HG02610 (cell line): ENCODE data around the gene TMBIM6.

Source experiments
- ATAC-seq: cut with Tn5 transposase; IDR thresholded peaks from one replicate; pipeline ENCODE4 v1.9.1; 2021; ENCODE audit warnings: mild to moderate bottlenecking, moderate library complexity; ENCODE audit not compliant: unreplicated experiment

Gene TMBIM6

GRCh38 chr12:49796155-49796554 lies 54.8 kb downstream of the TMBIM6 start:
- ATAC-seq = no peak

GRCh38 chr12:49796606-49797448 lies 55.5 kb downstream of the TMBIM6 start:
- ATAC-seq = no peak

- ATAC-seq = no peak
These were observed 56.1 kb downstream of the TMBIM6 start for GRCh38 chr12:49797449-49797776.

GRCh38 chr12:49798248-49798647 lies 56.9 kb downstream of the TMBIM6 start:
- no peak for ATAC-seq

- ATAC-seq = no peak
These were observed 57.6 kb downstream of the TMBIM6 start for GRCh38 chr12:49798934-49799333.

- ATAC-seq = no peak
These were observed 59.2 kb downstream of the TMBIM6 start for GRCh38 chr12:49800421-49801140.

GRCh38 chr12:49801141-49802063 lies 60.0 kb downstream of the TMBIM6 start:
- no peak for ATAC-seq

- no peak for ATAC-seq
These were observed 62.5 kb downstream of the TMBIM6 start for GRCh38 chr12:49803693-49804450.

- ATAC-seq = no peak
These were observed 63.5 kb downstream of the TMBIM6 start for GRCh38 chr12:49804821-49805220.

GRCh38 chr12:49805409-49805808 lies 64.1 kb downstream of the TMBIM6 start:
- no peak for ATAC-seq

- ATAC-seq = no peak
These were observed 65.0 kb downstream of the TMBIM6 start for GRCh38 chr12:49806321-49806813.

- ATAC-seq = no peak
These were observed 65.5 kb downstream of the TMBIM6 start for GRCh38 chr12:49806877-49807276.

- ATAC-seq = no peak
These were observed 66.7 kb downstream of the TMBIM6 start for GRCh38 chr12:49807991-49808580.

GRCh38 chr12:49808686-49809380 lies 67.5 kb downstream of the TMBIM6 start:
- no peak for ATAC-seq

GRCh38 chr12:49809381-49809905 lies 68.1 kb downstream of the TMBIM6 start:
- no peak for ATAC-seq

- ATAC-seq = no peak
These were observed 68.6 kb downstream of the TMBIM6 start for GRCh38 chr12:49809906-49810389.

- no peak for ATAC-seq
These were observed 69.8 kb downstream of the TMBIM6 start for GRCh38 chr12:49811136-49811535.

GRCh38 chr12:49811961-49812401 lies 70.6 kb downstream of the TMBIM6 start:
- ATAC-seq = no peak

- ATAC-seq = no peak
These were observed 71.8 kb downstream of the TMBIM6 start for GRCh38 chr12:49813131-49813530.
